GM08714 (cell line): Measurements from ENCODE around the gene NDRG2.
"Not testable (repeated sequence)": the region's sequence is repeated elsewhere in the genome, so short reads cannot be mapped to it uniquely, and the experiment has no call there.

ENCODE experiments used
- H3K4me3 ChIP-seq: fragments of 200-500 bp; sonication (Bioruptor generic); 2 replicates; pipeline ENCODE4 v1.5.1; 2014; ENCODE audit warnings: mild to moderate bottlenecking, low read length, inconsistent platforms
- ZNF274 ChIP-seq: IDR thresholded peaks from 2 replicates; pipeline ENCODE4 v1.6.1; 2012; ENCODE audit warnings: mild to moderate bottlenecking, low read depth, low read length

NDRG2 gene

DNA sequence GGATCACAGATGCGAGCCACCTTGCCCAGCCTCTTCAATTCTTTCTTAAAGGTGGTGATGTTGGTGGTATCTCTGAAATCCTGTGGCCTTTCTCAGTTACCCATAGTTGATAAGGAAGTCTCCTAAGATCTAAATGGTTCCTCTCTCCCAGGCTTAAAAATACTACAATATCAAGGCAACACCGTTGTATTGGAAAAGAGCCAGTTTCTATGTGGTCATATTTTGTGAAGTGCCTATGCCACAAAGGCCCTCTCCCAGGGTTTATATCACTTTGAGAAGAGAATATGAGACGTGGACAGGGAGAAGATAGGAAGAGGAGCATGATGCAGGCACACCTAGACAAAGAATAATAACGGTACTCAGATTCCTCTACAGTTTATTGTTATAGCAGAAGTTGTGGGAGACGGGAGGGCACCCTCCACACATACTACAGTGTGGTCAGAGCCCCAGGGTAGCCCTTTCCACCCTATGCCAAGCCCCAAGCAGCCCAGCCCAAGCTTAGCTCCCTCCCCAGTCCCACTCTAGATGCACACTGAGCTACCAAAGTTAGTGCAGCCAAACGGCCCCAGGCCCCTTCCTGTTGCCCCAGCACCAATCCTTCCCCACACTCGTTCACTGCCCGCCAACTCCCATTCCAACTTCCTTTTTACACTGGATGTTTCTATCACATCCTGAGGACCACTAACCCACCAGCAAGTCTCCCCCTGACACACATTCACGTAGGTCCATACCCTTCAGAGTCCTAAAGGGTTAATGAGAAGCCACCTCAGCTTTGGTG lies 8.3 kb downstream of the NDRG2 start:
- no peak overlapping the region for H3K4me3 ChIP-seq
- TF ChIP-seq ZNF274: no peak

DNA sequence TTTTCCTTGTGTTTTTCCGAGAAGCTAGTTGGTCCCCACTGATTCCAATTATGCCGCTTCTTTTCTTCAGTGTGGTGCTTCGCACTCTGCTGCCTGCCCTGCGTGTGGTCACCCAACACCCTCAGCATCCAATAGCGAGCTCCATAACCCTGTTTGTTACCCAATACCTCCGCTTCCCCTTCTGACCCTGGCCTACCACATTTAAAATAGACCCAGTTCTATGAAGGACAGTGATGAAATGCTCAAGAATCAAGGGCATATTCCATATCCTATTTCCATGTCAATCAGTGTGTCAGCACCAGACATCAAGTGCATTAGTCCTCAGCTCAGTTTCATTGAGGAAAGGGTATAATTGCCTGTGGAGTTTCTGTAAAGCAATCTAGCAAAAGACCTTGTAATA lies 9.5 kb downstream of the NDRG2 start:
- no peak overlapping the region for H3K4me3 ChIP-seq
- TF ChIP-seq ZNF274: no peak

DNA sequence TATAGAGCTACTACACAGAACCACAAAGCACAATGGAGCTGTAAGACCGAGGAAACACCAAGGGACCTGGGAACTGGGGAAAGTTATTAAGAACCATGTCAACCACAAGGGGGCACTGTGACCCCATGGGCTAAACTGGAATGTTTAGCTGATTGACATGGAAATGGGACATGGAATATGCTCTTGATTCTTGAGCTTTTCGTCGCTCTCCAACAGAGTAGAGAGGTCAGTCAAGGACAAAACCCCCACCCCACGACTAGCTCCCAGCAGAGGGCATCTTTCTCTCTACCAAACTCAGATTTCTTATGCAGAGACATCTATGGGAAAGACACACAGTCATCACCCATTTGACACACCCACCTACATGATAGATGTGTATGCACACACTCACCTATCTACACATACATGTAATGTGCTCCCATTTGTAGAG lies 10.1 kb downstream of the NDRG2 start:
- no peak overlapping the region for H3K4me3 ChIP-seq
- TF ChIP-seq ZNF274: no peak

DNA sequence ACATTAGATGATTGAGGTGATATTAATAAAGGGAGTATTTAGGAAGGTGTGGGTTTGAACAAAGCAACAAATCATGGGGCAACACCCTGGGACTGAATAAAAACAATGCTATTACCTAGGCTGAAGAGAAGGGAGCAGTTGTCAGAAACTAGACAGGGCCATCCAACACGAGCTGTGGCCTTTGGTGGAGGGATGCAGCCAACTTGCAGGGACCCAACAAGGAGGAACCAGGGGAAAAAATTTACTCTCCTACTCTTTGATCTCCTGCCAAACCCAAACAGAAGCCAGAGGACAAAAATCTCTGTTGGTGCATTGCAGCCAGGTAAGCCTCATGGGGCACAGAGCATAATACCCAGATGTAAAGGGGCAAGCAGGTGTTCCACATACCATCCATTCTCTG lies 13.7 kb downstream of the NDRG2 start:
- no peak overlapping the region for H3K4me3 ChIP-seq
- no peak for TF ChIP-seq ZNF274

DNA sequence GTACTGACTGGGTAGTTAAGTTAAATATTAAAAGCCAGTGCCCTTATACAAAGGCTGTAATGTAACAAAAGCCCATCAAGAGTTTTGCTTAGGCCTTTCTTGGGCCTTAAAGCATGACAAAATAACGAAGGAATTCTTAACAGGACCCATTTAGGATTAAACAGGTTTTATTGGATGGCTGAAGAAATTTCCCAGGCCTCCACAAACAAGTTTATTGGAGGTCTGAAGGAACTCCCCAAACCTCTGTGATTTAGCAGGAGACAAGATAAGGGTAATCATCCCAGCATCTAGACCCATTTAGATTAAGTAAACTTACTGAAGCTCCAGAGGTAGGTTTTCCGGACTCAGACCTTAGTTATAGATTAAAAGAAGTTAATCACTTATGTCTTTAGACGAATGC lies 15.1 kb downstream of the NDRG2 start:
- H3K4me3 ChIP-seq: not testable (repeated sequence)

DNA sequence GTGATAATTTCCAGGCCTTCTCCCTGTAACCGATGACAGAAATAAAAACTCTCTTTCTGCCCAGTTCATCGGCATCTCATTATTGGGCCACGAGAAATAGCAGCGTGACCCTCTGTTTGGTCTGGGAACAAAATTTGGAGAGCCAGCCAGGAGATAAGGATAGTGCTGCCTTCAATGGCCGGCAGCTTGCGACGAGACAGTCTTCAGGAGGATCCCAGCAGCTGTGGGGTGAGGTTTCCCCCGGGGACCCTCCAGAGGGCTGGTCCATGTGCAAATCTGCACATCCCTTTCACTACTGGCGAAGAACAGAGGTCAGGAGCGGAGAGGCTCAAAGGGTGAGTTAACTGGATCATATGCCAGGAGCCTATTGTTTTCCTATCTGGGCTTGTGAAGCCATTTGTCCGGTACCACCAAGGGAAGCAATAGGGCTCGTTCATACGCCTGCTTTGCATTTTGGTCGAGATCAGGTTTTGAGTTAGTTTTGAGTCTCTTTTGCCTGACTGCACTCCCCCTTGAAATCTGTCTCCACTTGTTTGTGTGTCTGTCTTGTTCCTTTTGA lies 21.0 kb downstream of the NDRG2 start:
- no peak overlapping the region for H3K4me3 ChIP-seq
- no peak for TF ChIP-seq ZNF274

DNA sequence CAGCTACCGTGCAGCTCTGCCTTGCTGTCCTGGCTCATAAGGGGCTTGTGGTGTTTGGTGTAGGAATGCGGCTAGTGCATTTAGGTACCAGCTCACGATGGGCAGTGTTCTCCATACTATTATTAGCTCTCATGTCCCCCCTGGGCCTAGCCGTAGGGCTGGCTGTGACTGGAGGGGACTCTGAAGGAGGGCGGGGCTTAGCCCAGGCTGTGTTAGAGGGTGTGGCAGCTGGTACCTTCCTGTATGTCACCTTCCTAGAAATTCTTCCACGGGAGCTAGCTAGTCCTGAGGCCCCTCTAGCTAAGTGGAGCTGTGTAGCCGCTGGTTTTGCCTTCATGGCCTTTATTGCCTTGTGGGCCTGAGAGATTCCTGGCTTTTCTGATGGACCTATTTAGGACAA lies 23.6 kb downstream of the NDRG2 start:
- H3K4me3 ChIP-seq: no peak overlapping the region
- TF ChIP-seq ZNF274: no peak

DNA sequence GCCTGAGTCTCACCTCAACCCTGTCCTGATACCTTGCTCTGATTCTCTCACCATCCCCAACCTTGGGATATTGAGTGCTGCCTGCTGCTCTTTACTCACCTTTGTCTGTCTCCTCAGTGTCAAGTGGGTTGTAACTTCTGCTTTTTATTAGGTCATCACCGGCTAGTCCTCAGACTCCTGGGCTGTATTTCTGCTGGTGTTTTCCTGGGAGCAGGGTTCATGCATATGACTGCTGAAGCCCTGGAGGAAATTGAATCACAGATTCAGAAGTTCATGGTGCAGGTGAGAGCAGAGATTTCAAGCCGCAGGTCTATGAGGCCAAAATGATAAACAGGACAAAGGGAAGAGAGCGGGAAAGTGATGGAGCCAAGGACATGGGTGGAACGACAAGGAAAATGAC lies 25.3 kb downstream of the NDRG2 start:
- TF ChIP-seq ZNF274: no peak
- H3K4me3 ChIP-seq: no peak overlapping the region

DNA sequence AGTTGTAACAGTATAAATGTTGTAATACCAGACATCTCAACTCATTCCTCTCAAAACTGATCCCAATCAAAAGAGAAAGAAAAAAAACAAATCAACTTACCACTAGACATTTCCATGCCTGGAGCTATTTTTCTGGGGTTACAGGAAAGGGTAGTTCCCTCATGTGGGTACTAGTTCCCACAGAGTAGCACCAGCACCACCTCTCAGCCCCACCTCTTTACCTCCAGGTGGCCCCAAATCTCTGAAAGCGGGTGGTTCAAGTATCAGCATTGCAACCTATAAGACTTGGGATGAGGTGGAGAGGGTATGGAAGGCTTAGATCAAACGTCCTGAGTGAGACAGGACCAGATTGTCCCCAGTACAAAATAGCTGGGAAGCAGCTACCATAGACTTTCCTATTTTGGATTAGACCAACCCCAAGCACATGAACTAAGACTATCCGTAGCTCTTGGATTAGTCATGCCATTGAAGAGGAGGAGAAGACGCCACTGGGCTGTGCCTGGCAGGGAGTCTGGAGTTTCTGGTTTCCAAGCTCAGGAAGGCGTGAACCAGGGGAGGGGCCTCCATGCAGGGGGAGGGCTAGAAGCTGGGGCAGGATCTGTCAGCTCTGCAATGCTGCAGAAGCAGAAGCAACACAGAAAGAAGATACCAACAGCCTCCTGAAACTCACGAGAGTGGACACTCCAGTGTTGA lies 26.0 kb downstream of the NDRG2 start, which contains the start of gene SLC39A2:
TSS of gene SLC39A2 (plus strand) at position 620 of the 693 bp plus-strand sequence. CDS start 154 bp downstream, outside the sequence.
- H3K4me3 ChIP-seq: no peak within 1 kb of the TSS
- no peak for TF ChIP-seq ZNF274

DNA sequence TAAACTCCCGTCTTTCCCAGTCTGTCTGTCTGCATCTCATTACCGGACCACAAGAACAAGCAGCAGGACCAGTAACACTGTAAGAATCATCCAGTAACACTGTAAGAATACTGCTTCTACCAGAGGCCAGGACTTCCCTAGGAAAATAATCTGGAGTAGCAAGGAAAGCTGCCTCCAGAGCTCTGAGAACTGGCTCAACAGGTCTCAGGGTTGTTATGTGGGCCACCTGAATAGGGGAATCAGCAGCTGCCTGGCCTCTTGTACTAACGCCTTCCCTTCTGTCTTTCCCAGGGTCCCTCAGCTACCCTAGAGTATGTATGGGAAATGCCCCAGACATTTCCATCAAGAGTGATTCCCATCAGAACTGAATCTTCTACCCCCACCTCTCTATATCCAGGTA lies 26.7 kb downstream of the NDRG2 start:
- H3K4me3 ChIP-seq: no peak overlapping the region
- no peak for TF ChIP-seq ZNF274

DNA sequence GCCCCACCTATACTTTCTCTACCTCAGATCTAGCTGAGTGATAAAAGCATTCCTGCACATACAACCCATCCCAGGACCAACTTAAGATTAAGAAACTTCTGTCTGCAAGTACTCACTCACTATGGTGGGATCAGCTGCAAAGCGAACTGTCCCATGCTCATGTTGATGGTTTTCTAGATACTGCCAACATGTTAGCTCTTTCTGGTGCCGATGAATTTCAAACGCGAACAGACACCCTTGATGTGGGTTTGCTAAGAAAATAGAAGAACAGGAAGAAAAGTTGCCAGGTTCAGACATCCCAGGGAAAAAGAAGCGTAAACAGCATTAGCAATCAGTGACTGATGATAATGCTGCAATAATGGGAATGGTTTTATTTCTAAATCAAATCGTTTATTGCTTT lies 27.3 kb downstream of the NDRG2 start:
- TF ChIP-seq ZNF274: no peak

DNA sequence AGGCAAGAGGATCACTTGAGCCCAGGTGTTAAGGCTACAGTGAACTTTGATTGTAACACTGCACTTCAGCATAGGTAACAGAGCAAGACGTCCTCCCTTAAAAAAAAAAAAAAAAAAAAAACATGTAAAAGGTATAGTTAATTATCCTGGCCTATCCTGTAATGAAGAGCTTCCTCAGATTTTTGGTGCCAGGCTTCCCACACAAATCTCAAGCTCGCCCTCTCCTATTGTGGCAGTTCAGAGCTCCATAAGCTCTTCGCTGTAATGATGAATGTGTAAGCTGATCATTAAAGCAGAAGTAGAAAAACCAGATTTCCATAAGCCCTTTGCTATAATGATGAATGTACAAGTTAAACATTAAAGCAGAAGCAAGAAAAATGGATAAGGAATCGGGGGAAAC lies 27.7 kb downstream of the NDRG2 start:
- TF ChIP-seq ZNF274: no peak
- H3K4me3 ChIP-seq: no peak overlapping the region

More for the DNA sequence above, 27.3 kb downstream of the NDRG2 start:
- no peak overlapping the region for H3K4me3 ChIP-seq

DNA sequence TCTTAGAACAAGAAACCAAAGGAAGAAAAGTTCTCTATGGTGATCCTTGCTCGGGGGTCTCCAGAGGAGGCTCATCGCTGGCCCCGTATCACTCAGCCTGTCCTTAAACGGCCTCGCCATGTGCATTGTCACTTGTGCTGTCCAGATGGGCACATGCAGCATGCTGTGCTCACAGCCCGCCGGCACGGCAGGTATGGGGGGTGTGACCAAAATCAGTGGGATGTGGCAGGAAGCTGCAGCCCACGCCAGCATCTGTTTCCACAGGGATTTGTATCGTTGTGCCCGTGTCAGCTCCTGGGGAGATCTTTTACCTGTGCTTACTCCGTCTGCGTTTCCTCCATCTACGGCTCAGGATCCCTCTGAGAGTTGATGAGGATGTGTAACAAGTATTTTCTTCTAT lies 28.3 kb downstream of the NDRG2 start:
- no peak for TF ChIP-seq ZNF274
- no peak overlapping the region for H3K4me3 ChIP-seq

DNA sequence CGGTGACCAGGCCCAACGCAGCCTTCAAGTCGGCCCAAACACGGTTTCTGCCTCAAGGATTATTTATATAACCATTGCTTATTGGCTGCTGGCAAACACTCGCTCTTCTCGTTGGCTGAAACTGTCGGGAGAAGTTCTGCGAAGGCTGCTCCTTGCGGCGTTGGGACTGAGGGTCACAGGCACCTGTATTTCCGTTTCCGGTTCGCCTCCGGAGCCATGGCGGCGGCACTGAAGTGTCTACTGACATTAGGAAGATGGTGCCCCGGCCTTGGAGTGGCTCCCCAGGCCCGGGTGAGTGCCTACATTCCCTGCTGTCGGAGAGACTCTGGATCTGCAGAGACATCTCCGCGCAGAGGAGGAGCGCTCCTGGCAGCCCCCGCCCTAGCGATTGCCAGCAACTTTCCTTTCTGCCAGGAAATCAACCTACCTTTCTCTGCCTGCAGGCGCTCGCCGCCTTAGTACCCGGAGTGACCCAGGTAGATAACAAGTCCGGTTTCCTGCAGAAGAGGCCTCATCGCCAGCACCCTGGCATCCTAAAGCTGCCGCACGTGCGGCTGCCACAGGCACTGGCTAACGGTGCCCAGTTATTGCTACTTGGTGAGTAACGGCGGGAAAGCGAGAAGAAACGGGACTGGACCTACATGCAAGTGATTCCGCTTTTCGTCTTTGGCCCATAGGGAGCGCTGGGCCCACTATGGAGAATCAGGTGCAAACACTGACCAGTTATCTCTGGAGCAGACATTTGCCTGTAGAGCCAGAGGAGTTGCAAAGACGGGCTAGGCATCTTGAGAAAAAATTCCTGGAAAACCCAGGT lies 34.9 kb downstream of the NDRG2 start, which contains the start of gene METTL17:
TSS of gene METTL17 (plus strand) at position 194 of the 814 bp plus-strand sequence. CDS start at position 217, 23 bp downstream.
- H3K4me3 ChIP-seq: peak within 1 kb of the TSS; percentile 78
- no peak for TF ChIP-seq ZNF274
